ENCODE data around the gene TMEM72.

TMEM72 gene

GRCh38 chr10:44886966-44887365, 24.2 kb upstream of the TMEM72 start:
- DNase-seq (ENCODE audit: low read depth) = no peak
- H3K4me3 ChIP-seq (ENCODE audit: low read depth, low read length) = no peak overlapping the region

DNA sequence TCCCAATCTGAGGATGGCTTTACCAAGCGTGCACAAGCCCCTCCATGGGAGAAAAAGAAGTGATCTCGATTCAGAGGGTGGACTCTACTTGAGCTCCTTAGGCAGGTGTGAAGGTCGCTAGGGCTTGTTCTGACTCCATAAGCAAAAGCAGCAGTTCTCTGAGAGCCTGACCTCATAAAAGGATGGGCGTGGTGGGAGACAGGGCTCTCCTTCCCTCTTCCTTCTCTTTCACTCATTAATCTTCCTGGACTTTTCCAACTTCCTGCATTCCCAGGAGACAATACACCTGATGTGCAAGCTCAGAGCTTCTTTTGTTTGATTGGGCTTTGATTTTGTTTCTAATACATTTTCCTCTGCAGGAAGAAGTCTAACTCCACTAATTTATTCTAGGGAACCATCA, 22.3 kb upstream of the TMEM72 start:
- no peak for DNase-seq (ENCODE audit: low read depth)
- no peak overlapping the region for H3K4me3 ChIP-seq (ENCODE audit: low read depth, low read length)

DNA sequence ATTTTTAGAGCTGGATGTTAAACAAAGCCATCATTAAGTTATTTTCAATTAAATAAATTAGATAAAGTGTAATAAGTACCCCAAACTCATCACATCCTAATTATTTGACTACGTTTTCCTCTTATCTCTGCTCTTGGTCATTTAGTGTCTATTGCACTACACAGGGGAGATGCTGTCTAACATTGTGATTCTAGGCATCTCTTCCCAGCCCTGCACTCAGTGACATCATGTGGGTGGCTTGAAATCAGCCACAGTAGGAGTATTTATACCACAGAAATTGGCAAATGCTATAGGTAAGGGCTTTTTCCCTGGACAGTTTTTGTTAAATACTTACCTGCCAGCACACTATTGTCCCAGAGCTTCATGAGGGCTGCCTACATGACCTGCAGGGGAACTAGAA, 21.3 kb upstream of the TMEM72 start:
- H3K4me3 ChIP-seq (ENCODE audit: low read depth, low read length) = no peak overlapping the region
- DNase-seq (ENCODE audit: low read depth) = no peak

DNA sequence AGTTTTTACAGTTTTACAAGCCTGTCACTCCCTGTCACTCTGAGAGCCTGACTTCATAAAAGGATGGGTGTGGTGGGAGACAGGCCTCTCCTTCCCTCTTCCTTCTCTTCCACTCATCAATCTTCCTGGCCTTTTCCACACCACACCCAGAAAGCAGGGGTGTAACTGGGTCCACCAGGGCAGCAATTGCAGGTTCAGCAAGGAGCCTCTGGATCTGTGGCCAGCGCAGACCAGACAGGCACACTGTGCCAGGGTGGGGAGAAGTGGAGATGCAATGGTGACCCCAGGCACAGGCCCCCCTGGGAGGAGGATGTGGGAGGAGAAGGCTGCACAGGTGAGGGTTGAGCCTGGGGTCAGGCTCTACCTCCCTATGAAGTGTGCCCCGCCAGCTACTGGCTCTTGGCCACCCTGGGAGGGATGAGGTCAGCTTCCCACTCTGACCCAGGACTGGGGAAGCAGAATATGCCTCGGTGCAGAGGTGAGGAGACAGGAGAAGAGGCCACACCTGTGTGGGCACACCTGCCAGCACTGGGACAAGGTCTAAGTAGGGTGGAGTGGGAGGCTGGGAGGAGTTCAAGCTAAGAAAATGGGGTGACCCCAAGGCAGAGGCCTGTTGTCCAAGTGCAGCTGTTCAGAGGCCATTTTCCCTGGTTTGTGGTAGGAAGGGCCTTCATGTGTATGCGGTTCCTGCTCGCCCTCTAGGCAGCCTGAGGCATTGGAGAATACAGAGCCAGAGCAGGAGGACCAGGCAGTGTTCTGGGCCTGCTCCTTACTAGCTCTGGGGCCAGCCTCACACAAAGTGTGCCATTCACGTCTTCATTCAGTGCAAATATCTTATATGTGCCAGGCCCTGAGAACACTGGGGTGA, 20.2 kb upstream of the TMEM72 start:
- no peak for DNase-seq (ENCODE audit: low read depth)
- no peak overlapping the region for H3K4me3 ChIP-seq (ENCODE audit: low read depth, low read length)

- no peak for DNase-seq (ENCODE audit: low read depth)
- no peak overlapping the region for H3K4me3 ChIP-seq (ENCODE audit: low read depth, low read length)
Measured at GRCh38 chr10:44891721-44892120, 19.4 kb upstream of the TMEM72 start.

DNA sequence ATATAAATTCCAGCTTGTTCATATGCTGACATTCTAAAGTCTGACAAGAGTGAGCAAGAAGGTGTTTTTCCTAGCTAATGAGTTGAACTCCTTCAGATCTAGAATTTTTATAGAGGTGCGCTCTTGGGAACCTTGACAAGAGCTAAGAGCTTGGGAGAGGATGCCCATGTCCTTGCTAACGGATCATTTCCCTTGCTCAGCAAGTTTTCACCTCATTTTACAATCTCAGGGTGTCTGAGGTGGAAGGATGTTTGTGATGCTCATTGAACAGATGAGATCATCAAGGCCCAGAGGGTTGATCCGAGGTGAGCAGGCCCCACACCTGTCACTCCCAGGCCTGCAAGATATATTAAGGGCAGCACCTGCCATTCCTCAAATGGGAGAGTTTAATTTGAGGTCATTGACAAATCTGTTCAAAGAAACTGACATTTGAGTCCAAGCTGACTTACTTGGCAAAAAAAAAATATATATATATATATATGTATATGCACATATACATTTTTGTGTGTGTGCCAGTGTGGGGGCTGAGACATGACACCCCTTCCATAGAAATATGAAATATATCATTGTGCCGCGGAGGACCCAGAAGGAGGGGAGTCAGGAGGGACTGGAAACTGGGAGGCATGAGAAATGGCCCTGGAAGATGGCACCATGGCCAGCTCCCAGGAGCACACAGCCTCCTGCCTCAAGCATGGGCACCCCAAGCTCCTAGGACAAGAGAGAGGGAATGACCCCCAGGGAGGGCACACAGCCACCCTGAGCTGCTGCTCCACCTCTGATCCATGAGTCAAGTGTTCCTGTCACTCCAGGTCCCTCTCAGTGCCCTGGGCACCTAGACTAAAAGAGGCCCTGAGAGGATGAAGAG, 17.3 kb upstream of the TMEM72 start:
- H3K4me3 ChIP-seq (ENCODE audit: low read depth, low read length) = no peak overlapping the region
- DNase-seq (ENCODE audit: low read depth) = no peak

GRCh38 chr10:44894691-44895090, 16.4 kb upstream of the TMEM72 start:
- no peak for DNase-seq (ENCODE audit: low read depth)
- H3K4me3 ChIP-seq (ENCODE audit: low read depth, low read length) = no peak overlapping the region

DNA sequence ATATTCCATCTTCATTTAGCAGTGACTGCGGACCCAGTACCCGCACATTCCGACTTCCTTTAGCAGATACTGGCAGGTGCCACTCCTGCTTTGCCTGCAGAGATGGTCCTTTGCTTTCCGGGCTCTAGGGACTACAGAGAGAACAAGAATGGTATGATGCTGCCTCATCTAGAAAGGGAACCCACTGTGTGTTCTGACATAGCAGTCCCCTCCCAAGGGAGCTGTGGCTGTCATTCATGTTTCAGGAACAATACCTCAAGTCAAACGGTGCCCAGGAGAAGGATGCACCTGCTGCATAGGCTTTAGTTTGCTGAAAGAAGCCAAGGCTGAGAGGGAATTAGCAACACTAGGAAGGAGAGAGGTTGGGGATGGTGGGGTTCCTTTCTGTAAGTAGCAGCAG, 15.9 kb upstream of the TMEM72 start:
- H3K4me3 ChIP-seq (ENCODE audit: low read depth, low read length) = no peak overlapping the region
- DNase-seq (ENCODE audit: low read depth) = no peak

DNA sequence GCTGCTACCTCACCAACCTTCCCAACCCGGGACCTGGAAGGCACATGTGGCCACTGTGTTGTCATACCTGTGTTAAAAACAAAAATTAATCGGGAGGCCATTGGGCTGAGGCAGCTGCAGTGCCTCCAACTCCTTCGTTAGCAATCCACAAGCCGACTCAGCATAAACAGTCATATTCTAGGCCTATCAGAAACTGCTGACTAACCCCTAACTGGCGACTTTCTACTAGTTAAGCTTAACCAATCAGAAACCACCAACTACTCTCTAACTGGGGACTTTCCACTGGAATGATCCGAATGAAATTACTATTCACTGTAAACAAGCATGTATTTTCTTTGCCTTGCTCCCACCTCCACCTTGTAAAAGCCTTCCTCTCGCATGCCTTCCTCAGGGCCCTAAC, 14.1 kb upstream of the TMEM72 start:
- DNase-seq (ENCODE audit: low read depth) = no peak

GRCh38 chr10:44898665-44899064, 12.5 kb upstream of the TMEM72 start:
- no peak for DNase-seq (ENCODE audit: low read depth)
- H3K4me3 ChIP-seq (ENCODE audit: low read depth, low read length) = no peak overlapping the region

More for the DNA sequence above, 14.1 kb upstream of the TMEM72 start:
- no peak overlapping the region for H3K4me3 ChIP-seq (ENCODE audit: low read depth, low read length)

DNA sequence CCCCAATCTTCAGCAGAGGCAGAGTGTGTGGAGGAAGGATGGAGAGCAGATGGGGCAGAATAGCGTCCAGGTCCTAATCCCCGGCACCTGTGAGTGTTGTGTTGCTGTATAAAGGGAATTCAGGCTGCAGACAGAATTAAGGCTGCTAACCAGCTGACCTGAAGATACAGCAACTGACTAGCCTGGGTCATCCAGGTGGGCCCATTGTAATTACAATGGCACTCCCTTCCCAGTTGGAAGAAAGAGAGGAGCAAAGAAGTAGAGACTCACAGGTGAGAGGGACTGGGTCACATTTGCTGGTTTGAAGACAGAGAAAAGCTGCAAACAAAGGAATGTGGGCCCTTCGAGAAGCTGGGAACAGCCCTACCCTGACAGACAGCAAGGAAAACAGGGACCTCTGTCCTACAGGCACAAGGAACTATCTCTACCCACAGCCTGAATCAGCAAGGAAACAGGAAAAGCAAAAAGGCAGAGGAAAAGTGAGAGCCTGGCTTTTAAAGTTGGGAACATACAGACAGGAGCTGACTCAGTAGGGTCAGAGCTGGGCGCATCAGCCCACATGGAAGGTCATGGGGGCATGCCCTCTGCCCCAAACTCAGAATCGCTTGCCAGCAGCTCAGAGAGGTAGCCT, 11.6 kb upstream of the TMEM72 start:
- no peak for DNase-seq (ENCODE audit: low read depth)
- H3K4me3 ChIP-seq (ENCODE audit: low read depth, low read length) = no peak overlapping the region

DNA sequence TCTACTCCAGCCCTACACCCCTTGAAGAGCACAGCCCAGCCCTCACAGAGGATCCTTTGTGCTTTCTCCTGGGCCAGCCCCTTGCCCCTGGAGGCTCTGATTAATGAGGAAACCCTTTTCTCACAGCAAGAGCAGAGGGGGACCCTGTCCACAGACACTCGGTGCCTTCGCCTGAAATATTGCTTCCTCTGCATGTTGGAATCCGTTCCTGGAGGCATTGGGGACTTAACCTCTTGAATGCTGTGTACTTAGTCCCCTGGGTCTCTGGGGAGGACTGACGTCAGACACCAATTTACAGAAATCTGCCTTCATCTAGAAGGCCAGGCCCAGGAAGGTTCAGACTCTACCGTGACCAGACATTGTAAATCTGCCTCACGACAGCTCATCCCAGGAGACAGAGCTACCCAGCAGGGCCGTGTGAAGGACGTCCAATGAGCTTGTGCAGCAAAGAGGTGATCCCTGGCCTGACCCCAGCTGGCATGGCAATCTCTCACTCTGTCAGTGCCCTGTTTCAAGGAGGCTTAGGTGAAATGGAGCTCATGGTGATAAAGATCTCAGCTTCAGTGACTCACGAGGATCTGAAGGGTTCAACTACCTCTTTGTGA, 8.1 kb upstream of the TMEM72 start:
- DNase-seq (ENCODE audit: low read depth) = no peak

GRCh38 chr10:44906486-44906885, 4.7 kb upstream of the TMEM72 start:
- no peak for DNase-seq (ENCODE audit: low read depth)
- H3K4me3 ChIP-seq (ENCODE audit: low read depth, low read length) = no peak overlapping the region

More for the DNA sequence above, 8.1 kb upstream of the TMEM72 start:
- H3K4me3 ChIP-seq (ENCODE audit: low read depth, low read length) = no peak overlapping the region

DNA sequence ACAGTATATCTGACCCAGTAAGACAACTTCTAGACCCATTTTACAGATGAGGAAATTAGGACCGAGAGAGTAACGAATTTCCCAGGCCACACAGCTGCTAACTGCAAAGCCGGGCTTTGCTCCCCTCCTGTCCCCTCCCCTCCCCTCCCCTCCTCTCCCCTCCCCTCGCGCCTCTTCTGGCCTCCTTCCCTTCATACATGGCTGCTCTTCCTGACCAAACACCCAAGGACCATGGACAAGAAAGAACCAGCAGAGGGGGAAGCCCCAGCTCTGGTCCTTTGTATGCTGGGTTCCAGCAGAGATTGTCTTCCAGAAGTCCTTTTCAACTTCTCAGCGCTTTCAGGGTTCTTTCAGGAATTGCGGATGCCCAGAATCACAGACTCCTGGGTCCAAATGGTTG, 3.6 kb upstream of the TMEM72 start:
- no peak for DNase-seq (ENCODE audit: low read depth)
- no peak overlapping the region for H3K4me3 ChIP-seq (ENCODE audit: low read depth, low read length)

GRCh38 chr10:44908066-44908749, 2.9 kb upstream of the TMEM72 start:
- H3K4me3 ChIP-seq (ENCODE audit: low read depth, low read length) = no peak overlapping the region
- peak; percentile 34 for DNase-seq (ENCODE audit: low read depth)

DNA sequence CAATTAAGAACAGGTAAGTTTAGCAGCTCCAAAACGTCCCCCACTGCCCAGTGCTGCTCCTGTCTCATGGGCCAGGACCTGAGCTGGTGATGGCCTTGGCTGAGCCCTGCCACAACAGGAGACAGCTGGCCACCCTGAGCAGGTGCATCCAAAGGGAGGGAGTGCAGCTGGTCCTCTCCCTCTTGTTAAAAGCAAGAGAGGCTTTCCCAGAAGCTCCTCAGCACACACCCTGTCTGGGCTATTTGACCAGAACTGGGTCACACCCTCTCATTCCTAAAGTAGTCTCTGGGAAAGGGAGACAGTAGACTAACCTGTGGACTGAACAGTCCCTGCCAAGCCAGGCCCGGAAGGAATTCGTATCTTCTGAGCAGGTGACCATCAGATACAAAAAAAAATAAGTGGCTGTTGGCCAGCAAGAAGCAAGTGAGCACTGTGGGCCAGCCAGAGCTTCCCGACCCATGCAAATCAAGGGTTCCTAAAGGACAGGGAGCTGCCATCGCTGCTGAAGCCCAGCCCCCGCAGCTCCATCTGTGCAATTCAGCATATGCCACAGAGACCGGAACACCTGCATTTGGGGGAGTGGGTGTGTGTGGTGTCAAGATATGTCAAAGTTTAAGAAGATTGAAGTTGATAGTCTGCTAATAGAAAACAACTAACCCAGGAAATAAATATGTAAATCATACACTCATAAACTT, 2.1 kb upstream of the TMEM72 start:
- no peak overlapping the region for H3K4me3 ChIP-seq (ENCODE audit: low read depth, low read length)
- DNase-seq (ENCODE audit: low read depth) = no peak

DNA sequence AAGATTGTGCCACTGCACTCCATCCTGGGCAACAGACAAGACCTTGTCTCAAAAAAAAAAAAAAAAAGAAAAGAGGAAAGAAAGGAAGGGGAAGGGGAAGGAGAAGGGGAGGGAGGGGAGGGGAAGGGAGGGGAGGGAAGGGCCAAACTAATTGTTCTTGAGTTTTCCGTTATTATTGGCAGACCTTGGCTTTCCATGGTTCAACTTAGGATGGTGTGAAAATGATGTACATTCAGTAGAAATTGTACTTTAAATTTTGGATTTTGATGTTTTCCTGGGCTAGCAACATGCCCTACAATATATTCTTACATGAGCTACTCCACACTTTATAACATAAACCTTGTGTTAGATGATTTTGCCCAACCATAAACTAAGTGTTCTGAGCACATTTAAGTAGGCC, 1.2 kb upstream of the TMEM72 start:
- no peak for DNase-seq (ENCODE audit: low read depth)

GRCh38 chr10:44910602-44911001, 535 bp upstream of the TMEM72 start:
- no peak overlapping the region for H3K4me3 ChIP-seq (ENCODE audit: low read depth, low read length)
- DNase-seq (ENCODE audit: low read depth) = no peak

More for the DNA sequence above, 1.2 kb upstream of the TMEM72 start:
- H3K4me3 ChIP-seq (ENCODE audit: low read depth, low read length) = no peak overlapping the region

- DNase-seq (ENCODE audit: low read depth) = no peak
- H3K4me3 ChIP-seq (ENCODE audit: low read depth, low read length) = no peak overlapping the region
Measured at GRCh38 chr10:44911951-44912350, 814 bp downstream of the TMEM72 start.
